K562 (cell line): ENCODE results near the gene HIRIP3.

Experiments
- CBFB ChIP-seq: sonication (generic); formaldehyde crosslinking; IDR thresholded peaks from 2 replicates; pipeline ENCODE4 v1.4.0; 2020; ENCODE audit warnings: mild to moderate bottlenecking, missing genetic modification reagents
- CHD1 ChIP-seq: fragments of 200-600 bp; sonication (generic); IDR thresholded peaks from one replicate; pipeline ENCODE4 v1.6.1; 2012; ENCODE audit warnings: mild to moderate bottlenecking, moderate library complexity, low read length, inconsistent platforms
- EZH2 ChIP-seq: IDR thresholded peaks from 2 replicates; pipeline ENCODE4 v1.6.1; 2012; ENCODE audit warnings: low read depth, mild to moderate bottlenecking, inconsistent platforms, low read length, borderline replicate concordance
- MAFK ChIP-seq: IDR thresholded peaks from 2 replicates; pipeline ENCODE4 v1.6.1; 2011; ENCODE audit warnings: low read length, improper control_type of control experiment
- NFIC ChIP-seq: fragments of 450-650 bp; IDR thresholded peaks from 2 replicates; pipeline ENCODE4 v1.6.1; 2017; ENCODE audit warnings: mild to moderate bottlenecking, inconsistent platforms
- POLR2A ChIP-seq: fragments of 450-650 bp; conservative IDR thresholded peaks from 2 replicates; pipeline ENCODE4 v1.6.1; 2016
- RAD51 ChIP-seq: fragments of 450-650 bp; IDR thresholded peaks from 2 replicates; pipeline ENCODE4 v1.7.1; 2016; ENCODE audit warnings: low read depth, mild to moderate bottlenecking, borderline replicate concordance
- RNF2 ChIP-seq: sonication (generic); IDR thresholded peaks from 2 replicates; pipeline ENCODE4 v1.6.1; 2016
- SMARCA5 ChIP-seq: fragments of 450-650 bp; IDR thresholded peaks from 2 replicates; pipeline ENCODE4 v1.6.1; 2016
- TARDBP ChIP-seq: fragments of 450-650 bp; IDR thresholded peaks from 2 replicates; pipeline ENCODE4 v1.6.1; 2016
- ZNF23 ChIP-seq: fragments of 250-450 bp; sonication (Bioruptor Pico); IDR thresholded peaks from 2 replicates; pipeline ENCODE4 v1.4.0; 2020; ENCODE audit warnings: mild to moderate bottlenecking
- ZNF561 ChIP-seq: fragments of 450-650 bp; formaldehyde crosslinking; conservative IDR thresholded peaks from 2 replicates; pipeline ENCODE4 v1.4.0; 2020; ENCODE audit warnings: mild to moderate bottlenecking, moderate library complexity
- TF ChIP-seq, protein P1 (sequence below): fragments of 250-450 bp; sonication (Bioruptor Pico); IDR thresholded peaks from 2 replicates; pipeline ENCODE4 v1.4.0; 2020; ENCODE audit warnings: mild to moderate bottlenecking, moderate library complexity
- TF ChIP-seq, protein P2 (sequence below): sonication (generic); formaldehyde crosslinking; IDR thresholded peaks from 2 replicates; pipeline ENCODE4 v1.8.0; 2022; ENCODE audit warnings: mild to moderate bottlenecking, low read depth, missing genetic modification reagents

DNA sequence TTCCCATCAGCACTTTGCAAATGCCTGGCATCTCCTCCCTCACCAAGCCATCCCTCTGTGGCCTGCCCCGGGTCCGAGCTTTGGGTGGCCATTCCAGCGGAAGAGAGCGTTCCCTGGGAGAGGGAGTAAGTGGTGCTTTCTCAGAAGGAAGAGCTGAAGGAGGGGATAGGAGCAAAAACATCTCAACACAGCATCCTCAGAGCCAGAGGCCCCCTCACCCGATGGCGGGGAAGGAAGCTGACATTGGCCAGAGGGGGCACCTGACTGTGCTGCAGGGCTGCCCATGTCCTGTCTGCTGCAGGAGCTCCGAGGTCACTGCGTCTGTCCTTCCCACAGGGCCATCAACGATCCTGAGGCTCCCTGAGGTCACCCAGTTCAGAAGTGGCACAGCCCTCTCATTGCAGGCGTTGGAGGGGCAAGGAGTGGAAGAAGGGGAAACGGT is 36.1 kb upstream of the HIRIP3 start:
- TF ChIP-seq, protein P1, sequence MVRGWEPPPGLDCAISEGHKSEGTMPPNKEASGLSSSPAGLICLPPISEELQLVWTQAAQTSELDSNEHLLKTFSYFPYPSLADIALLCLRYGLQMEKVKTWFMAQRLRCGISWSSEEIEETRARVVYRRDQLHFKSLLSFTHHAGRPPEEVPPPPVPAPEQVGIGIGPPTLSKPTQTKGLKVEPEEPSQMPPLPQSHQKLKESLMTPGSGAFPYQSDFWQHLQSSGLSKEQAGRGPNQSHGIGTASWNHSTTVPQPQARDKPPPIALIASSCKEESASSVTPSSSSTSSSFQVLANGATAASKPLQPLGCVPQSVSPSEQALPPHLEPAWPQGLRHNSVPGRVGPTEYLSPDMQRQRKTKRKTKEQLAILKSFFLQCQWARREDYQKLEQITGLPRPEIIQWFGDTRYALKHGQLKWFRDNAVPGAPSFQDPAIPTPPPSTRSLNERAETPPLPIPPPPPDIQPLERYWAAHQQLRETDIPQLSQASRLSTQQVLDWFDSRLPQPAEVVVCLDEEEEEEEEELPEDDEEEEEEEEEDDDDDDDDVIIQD: no peak
- TF ChIP-seq RAD51: no peak
- no peak for TF ChIP-seq NFIC
- TF ChIP-seq SMARCA5: no peak
- no peak for TF ChIP-seq TARDBP
- no peak for TF ChIP-seq RNF2
- no peak for TF ChIP-seq CBFB (CRISPR knock-in tag)
- no peak for TF ChIP-seq CHD1
- TF ChIP-seq, protein P2, sequence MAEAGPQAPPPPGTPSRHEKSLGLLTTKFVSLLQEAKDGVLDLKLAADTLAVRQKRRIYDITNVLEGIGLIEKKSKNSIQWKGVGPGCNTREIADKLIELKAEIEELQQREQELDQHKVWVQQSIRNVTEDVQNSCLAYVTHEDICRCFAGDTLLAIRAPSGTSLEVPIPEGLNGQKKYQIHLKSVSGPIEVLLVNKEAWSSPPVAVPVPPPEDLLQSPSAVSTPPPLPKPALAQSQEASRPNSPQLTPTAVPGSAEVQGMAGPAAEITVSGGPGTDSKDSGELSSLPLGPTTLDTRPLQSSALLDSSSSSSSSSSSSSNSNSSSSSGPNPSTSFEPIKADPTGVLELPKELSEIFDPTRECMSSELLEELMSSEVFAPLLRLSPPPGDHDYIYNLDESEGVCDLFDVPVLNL (CRISPR knock-in tag): no peak
- TF ChIP-seq MAFK: no peak
- TF ChIP-seq POLR2A: no peak
- no peak for TF ChIP-seq ZNF23 (CRISPR knock-in tag)
- TF ChIP-seq ZNF561 (CRISPR knock-in tag): no peak
- TF ChIP-seq EZH2: no peak
